OCI-LY7 (cell line): Measurements from ENCODE around the gene SLC4A9. TPM values are rescaled to one million over a fixed set of nuclear protein-coding genes. Genes with fewer than 3 reads are reported as not detected.

Source experiments
- BruUV-seq: library from RNA; stranded (reverse); fragments of 400-500 nt; replicated peaks from 2 replicates; lab custom pipeline; 2021; lab: Mats Ljungman, UMichigan
- CTCF ChIA-PET: fragments of 300-600 bp; sonication (Branson Sonifier 250); formaldehyde crosslinking; loops from one replicate; lab custom pipeline; 2022; ENCODE audit warnings: antibody characterized with exemption; ENCODE audit not compliant: unreplicated experiment; lab: Charles Lee
- POLR2A ChIA-PET: fragments of 300-600 bp; sonication (Branson Sonifier 250); formaldehyde crosslinking; loops from one replicate; lab custom pipeline; 2022; ENCODE audit warnings: antibody characterized with exemption; lab: Charles Lee
- DNase-seq: peaks from one replicate; pipeline ENCODE4 v3.0.0-alpha.2; 2015; ENCODE audit warnings: low spot score
- H2AFZ ChIP-seq: fragments of 200-600 bp; sonication (generic), shearing (Covaris generic); 2 replicates; pipeline ENCODE4 v1.6.1; 2014; ENCODE audit warnings: mild to moderate bottlenecking, antibody characterized with exemption, low read length, moderate library complexity
- H3K27ac ChIP-seq: fragments of 200-600 bp; sonication (generic); 2 replicates; pipeline ENCODE4 v1.5.1; 2014; ENCODE audit warnings: mixed run types, low read depth, mild to moderate bottlenecking, moderate library complexity, low read length, inconsistent platforms; ENCODE audit not compliant: poor library complexity, severe bottlenecking
- H3K36me3 ChIP-seq: fragments of 200-600 bp; sonication (generic); 2 replicates; pipeline ENCODE4 v1.6.1; 2014; ENCODE audit warnings: mild to moderate bottlenecking, antibody characterized with exemption, low read length, moderate library complexity, mixed read lengths; ENCODE audit not compliant: insufficient read depth
- H3K4me1 ChIP-seq: fragments of 200-600 bp; sonication (generic); 2 replicates; pipeline ENCODE4 v1.5.1; 2014; ENCODE audit warnings: mild to moderate bottlenecking, low read length; ENCODE audit not compliant: insufficient read depth, poor library complexity, severe bottlenecking
- H3K4me2 ChIP-seq: fragments of 200-600 bp; sonication (generic); 2 replicates; pipeline ENCODE4 v1.6.1; 2014; ENCODE audit warnings: mild to moderate bottlenecking, low read length
- H3K4me3 ChIP-seq: fragments of 200-600 bp; sonication (generic); 2 replicates; pipeline ENCODE4 v1.5.1; 2014; ENCODE audit warnings: mild to moderate bottlenecking, low read depth, low read length; ENCODE audit not compliant: poor library complexity, severe bottlenecking
- H3K79me2 ChIP-seq: fragments of 200-600 bp; sonication (generic); 2 replicates; pipeline ENCODE4 v1.6.1; 2016; ENCODE audit warnings: low read depth, mild to moderate bottlenecking, low read length, moderate library complexity, mixed read lengths; ENCODE audit not compliant: insufficient read depth
- H3K9me2 ChIP-seq: fragments of 200-600 bp; sonication (generic); 2 replicates; pipeline ENCODE4 v1.6.1; 2016; ENCODE audit warnings: mild to moderate bottlenecking, low read length, mixed read lengths; ENCODE audit not compliant: insufficient read depth
- H3K9me3 ChIP-seq: fragments of 200-600 bp; sonication (generic); 2 replicates; pipeline ENCODE4 v1.6.1; 2014; ENCODE audit warnings: mild to moderate bottlenecking, mixed run types, low read length, mixed read lengths
- H4K20me1 ChIP-seq: fragments of 200-600 bp; sonication (generic); 2 replicates; pipeline ENCODE4 v1.6.1; 2014; ENCODE audit warnings: mild to moderate bottlenecking, antibody characterized with exemption, low read length, moderate library complexity, mixed read lengths; ENCODE audit not compliant: insufficient read depth
- EZH2phosphoT487 ChIP-seq: fragments of 200-600 bp; sonication (generic); IDR thresholded peaks from 2 replicates; pipeline ENCODE4 v1.6.1; 2018; ENCODE audit warnings: low read depth, borderline replicate concordance, mild to moderate bottlenecking, mixed run types, antibody characterized with exemption, low read length, moderate library complexity, mixed read lengths
- intact Hi-C: fragments of 100-400 bp; cut with micrococcal nuclease; formaldehyde crosslinking; loops from one replicate; pipeline ENCODE4 v1.10.0; 2022; ENCODE audit not compliant: unreplicated experiment
- total RNA-seq, 2 experiments: library from RNA; depleted of rRNA in 1 of 2; stranded (reverse); fragments of >200 nt in 1 of 2; shearing (Covaris generic) in 1 of 2; gene quantifications; 2 replicates each; pipeline ENCODE4 v1.2.3, GENCODE V29; 2014 to 2022
- TF ChIP-seq, protein P1 (sequence below): fragments of 200-600 bp; sonication (generic); conservative IDR thresholded peaks from 2 replicates; pipeline ENCODE4 v1.5.1; 2014; ENCODE audit warnings: mild to moderate bottlenecking, antibody characterized with exemption, low read length, moderate library complexity, mixed read lengths

SLC4A9 gene
- total RNA-seq, 2 experiments from 2014 or later: 0.22 to 2.6 TPM

DNA sequence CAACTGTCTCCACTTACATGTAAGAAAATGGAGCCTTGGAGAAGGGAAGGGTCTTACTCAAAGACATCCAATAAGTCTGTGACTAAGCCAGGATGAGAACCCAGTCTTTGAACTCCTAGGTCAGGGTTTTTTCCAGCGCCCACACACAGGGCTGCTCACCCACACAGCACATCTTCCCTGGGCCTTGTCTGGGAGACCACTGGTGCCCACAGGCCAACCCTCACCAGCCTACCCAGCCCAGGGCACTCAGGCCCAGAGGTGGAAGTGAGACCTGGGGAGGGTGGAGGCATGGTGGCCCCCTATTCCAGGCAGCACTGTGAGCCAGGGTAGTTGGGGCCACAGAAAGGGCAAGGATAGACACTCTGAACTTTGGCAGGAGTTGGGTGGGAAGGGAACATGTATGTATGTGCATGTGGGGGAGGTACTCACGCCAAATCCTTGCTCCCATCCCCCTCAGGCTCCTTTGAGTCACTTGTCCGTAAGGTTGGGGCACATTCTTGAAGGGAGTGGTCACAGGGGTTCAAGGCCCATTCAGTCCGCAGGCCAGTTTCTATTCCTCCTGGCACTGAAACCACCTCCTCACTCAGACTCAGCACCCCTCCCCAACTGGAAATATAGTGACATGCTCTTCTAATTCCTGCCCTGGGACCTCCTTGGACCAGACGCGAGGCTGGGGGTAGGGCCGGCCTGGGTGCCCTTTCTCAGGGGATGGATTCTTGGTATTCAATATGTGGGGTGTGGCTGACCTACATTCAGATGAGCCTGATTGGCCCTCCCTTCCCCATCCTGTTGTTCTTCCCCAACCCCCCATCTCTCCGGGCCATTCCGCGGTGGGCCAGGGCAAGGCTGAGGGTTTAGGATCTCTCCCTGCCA, 2.9 kb upstream of the SLC4A9 start:
- peak overlapping the region; percentile 36 for H3K4me2 ChIP-seq
- no peak overlapping the region for H3K4me3 ChIP-seq
- CTCF ChIA-PET: no interaction called here

DNA sequence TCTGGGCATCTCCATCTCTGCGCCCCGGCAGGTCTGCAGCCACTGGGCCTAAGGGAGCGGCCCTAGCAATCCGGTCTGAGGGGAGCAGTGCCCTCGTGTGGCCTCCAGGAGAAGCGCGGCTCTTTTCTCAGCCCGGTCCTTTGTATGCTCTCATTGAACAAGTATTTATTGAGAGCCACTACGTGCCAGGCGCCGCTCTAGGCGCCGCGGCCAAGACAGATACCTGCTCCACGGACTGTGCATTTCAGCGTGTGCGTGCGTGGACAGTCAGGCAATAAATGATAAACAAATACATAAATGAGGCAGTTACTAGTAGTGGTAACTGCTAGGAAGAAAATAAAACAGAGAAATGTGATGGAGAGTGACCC, 2.3 kb upstream of the SLC4A9 start:
- ChIA-PET POLR2A (interaction anchor here (0.6 kb wide), 1 partner anchor 149 kb away, joined by 3 read pairs; no protein-coding TSS in a partner anchor), CTCF (interaction anchor here (1.7 kb wide), 1 partner anchor 118 kb away, joined by 12 read pairs; no protein-coding TSS in a partner anchor)
- DNase-seq: peak; percentile 80
- peak overlapping the region; percentile 56; the same call in 1 of the 2 replicates for H2AFZ ChIP-seq
- H3K9me3 ChIP-seq: no peaks in the 10 kb centered on the region
- intact Hi-C loops: loop anchor here (1.0 kb wide), 2 partner anchors 113 to 117 kb away; no protein-coding TSS in a partner anchor
- no peaks in the 10 kb centered on the region for H3K36me3 ChIP-seq
- H3K9me2 ChIP-seq: no peaks in the 10 kb centered on the region
- H3K79me2 ChIP-seq: no peaks in the 10 kb centered on the region
- no peak for TF ChIP-seq EZH2phosphoT487
- TF ChIP-seq, protein P1, sequence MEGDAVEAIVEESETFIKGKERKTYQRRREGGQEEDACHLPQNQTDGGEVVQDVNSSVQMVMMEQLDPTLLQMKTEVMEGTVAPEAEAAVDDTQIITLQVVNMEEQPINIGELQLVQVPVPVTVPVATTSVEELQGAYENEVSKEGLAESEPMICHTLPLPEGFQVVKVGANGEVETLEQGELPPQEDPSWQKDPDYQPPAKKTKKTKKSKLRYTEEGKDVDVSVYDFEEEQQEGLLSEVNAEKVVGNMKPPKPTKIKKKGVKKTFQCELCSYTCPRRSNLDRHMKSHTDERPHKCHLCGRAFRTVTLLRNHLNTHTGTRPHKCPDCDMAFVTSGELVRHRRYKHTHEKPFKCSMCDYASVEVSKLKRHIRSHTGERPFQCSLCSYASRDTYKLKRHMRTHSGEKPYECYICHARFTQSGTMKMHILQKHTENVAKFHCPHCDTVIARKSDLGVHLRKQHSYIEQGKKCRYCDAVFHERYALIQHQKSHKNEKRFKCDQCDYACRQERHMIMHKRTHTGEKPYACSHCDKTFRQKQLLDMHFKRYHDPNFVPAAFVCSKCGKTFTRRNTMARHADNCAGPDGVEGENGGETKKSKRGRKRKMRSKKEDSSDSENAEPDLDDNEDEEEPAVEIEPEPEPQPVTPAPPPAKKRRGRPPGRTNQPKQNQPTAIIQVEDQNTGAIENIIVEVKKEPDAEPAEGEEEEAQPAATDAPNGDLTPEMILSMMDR: peak; percentile 93
- H3K4me1 ChIP-seq: peaks cover 6% of the 10 kb centered on the region
- BruUV-seq: no TSS peak
- no peaks in the 10 kb centered on the region for H4K20me1 ChIP-seq
- H3K27ac ChIP-seq: no peak overlapping the region
- peak overlapping the region; percentile 36 for H3K4me2 ChIP-seq
- no peak overlapping the region for H3K4me3 ChIP-seq

More for the DNA sequence above, 2.9 kb upstream of the SLC4A9 start:
- Histone ChIP-seq H3K9me3 (no peaks in the 10 kb centered on the region), H3K9me2 (no peaks in the 10 kb centered on the region), H3K4me1 (peaks cover 6% of the 10 kb centered on the region), H3K36me3 (no peaks in the 10 kb centered on the region), H3K27ac (no peak overlapping the region), H4K20me1 (no peaks in the 10 kb centered on the region), H2AFZ (peak overlapping the region; percentile 56; the same call in 1 of the 2 replicates), H3K79me2 (no peaks in the 10 kb centered on the region)
- DNase-seq: no peak
- POLR2A ChIA-PET: interaction anchor here (1.0 to 2.1 kb wide), 2 partner anchors 86 to 290 kb away, joined by 3 to 5 read pairs; partner anchors contain the start of genes IK and NDUFA2
- TF ChIP-seq EZH2phosphoT487: no peak
- no TSS peak for BruUV-seq
- intact Hi-C loops: loop anchor here (1.0 kb wide), 2 partner anchors 113 to 117 kb away; no protein-coding TSS in a partner anchor

DNA sequence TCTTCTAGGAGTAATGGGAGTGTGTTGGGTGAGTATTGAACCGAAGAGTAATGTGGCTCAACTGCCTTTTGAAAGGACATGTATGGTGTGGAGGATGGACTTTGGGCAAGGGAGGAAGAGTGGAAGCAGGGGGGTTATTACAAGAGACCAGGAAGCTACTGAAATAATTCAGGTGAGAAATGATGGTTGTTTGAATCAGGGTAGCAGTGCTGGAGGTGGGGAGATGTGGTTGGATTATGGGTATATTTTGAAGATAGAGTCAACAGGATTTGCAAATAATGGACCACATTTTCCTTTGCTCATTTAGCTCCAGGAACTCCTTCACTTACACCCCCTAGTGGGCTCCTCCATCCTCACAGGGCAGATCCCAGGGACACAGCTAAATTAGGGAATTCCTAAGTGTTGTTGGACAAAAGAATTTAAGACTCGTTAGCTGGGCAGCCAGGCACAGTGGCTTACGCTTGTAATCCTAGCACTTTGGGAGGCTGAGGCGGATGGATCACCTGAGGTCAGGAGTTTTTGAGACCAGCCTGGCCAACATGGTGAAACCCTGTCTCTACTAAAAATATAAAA, 1.2 kb upstream of the SLC4A9 start:
- Histone ChIP-seq H3K9me3 (no peaks in the 10 kb centered on the region), H2AFZ (no peak overlapping the region), H3K36me3 (no peaks in the 10 kb centered on the region), H3K79me2 (no peaks in the 10 kb centered on the region), H4K20me1 (no peaks in the 10 kb centered on the region), H3K9me2 (no peaks in the 10 kb centered on the region), H3K4me1 (peaks cover 9% of the 10 kb centered on the region), H3K4me2 (no peak overlapping the region), H3K27ac (no peak overlapping the region), H3K4me3 (no peak overlapping the region)
- DNase-seq: no peak
- TF ChIP-seq, protein P1: peak; percentile 33; the same call in 1 of the 2 replicates
- no peak for TF ChIP-seq EZH2phosphoT487
- intact Hi-C loops: no loop called here
- CTCF ChIA-PET: interaction anchor here (0.7 to 1.7 kb wide), 3 partner anchors 42 to 119 kb away, joined by 3 to 12 read pairs (median 3); no protein-coding TSS in a partner anchor
- BruUV-seq: no TSS peak
- POLR2A ChIA-PET: interaction anchor here (0.5 to 1.5 kb wide), 9 partner anchors 9 to 685 kb away, joined by 3 to 6 read pairs (median 3); partner anchors contain the start of gene HBEGF
